Neural cell (in vitro differentiated cells): ENCODE measurements around the gene RITA1. TPM values are rescaled to one million over a fixed set of nuclear protein-coding genes. Genes with fewer than 3 reads are reported as not detected.

ENCODE experiments used
- H2AFZ ChIP-seq: fragments of 200-600, 300-800 bp; sonication (generic), shearing (Covaris generic); 2 replicates; pipeline ENCODE4 v1.6.0; 2014; ENCODE audit warnings: low read depth, mild to moderate bottlenecking, antibody characterized with exemption, low read length, moderate library complexity
- H3F3A ChIP-seq: fragments of 200-600 bp; shearing (Covaris generic); 2 replicates; pipeline ENCODE4 v1.6.1; 2016; ENCODE audit warnings: mild to moderate bottlenecking, moderate library complexity, mixed read lengths, antibody characterized with exemption, low read length; ENCODE audit not compliant: insufficient read depth, poor library complexity, severe bottlenecking
- H3K27ac ChIP-seq: fragments of 200-600, 300-800 bp; sonication (generic), shearing (Covaris generic); 2 replicates; pipeline ENCODE4 v1.5.1; 2014; ENCODE audit warnings: mild to moderate bottlenecking, low read length, moderate library complexity
- H3K27me3 ChIP-seq: fragments of 300-800, 200-600 bp; sonication (generic), shearing (Covaris generic); 2 replicates; pipeline ENCODE4 v1.6.0; 2014; ENCODE audit warnings: mild to moderate bottlenecking, low read depth, low read length, moderate library complexity; ENCODE audit not compliant: insufficient read depth
- H3K36me3 ChIP-seq: fragments of 300-800, 200-600 bp; sonication (generic), shearing (Covaris generic); 2 replicates; pipeline ENCODE4 v1.5.1; 2014; ENCODE audit warnings: mild to moderate bottlenecking, antibody characterized with exemption, low read length, moderate library complexity; ENCODE audit not compliant: insufficient read depth
- H3K4me2 ChIP-seq: fragments of 300-800, 200-600 bp; sonication (generic), shearing (Covaris generic); 2 replicates; pipeline ENCODE4 v1.6.0; 2014; ENCODE audit warnings: mild to moderate bottlenecking, low read length
- H3K4me3 ChIP-seq: fragments of 300-800, 200-600 bp; sonication (generic), shearing (Covaris generic); 2 replicates; pipeline ENCODE4 v1.5.1; 2014; ENCODE audit warnings: mild to moderate bottlenecking, low read length, moderate library complexity
- H3K79me2 ChIP-seq: fragments of 200-600 bp; shearing (Covaris generic); replicated peaks from 2 replicates; pipeline ENCODE4 v1.6.0; 2014; ENCODE audit warnings: mild to moderate bottlenecking, low read length, moderate library complexity; ENCODE audit not compliant: insufficient read depth
- H3K9ac ChIP-seq: fragments of 300-800, 200-600 bp; sonication (generic), shearing (Covaris generic); 2 replicates; pipeline ENCODE4 v1.6.1; 2016; ENCODE audit warnings: mild to moderate bottlenecking, low read length, mixed read lengths
- H3K9me2 ChIP-seq: fragments of 200-600 bp; shearing (Covaris generic); 2 replicates; pipeline ENCODE4 v1.6.1; 2016; ENCODE audit warnings: mild to moderate bottlenecking, low read length, mixed read lengths; ENCODE audit not compliant: insufficient read depth
- H3K9me3 ChIP-seq: fragments of 200-600, 300-800 bp; sonication (generic), shearing (Covaris generic); 2 replicates; pipeline ENCODE4 v1.6.1; 2016; ENCODE audit warnings: mild to moderate bottlenecking, mixed run types, low read length, moderate library complexity, mixed read lengths
- H4K20me1 ChIP-seq: fragments of 200-600 bp; shearing (Covaris generic); 2 replicates; pipeline ENCODE4 v1.6.1; 2016; ENCODE audit warnings: mild to moderate bottlenecking, mixed run types; ENCODE audit not compliant: insufficient read depth
- EP300 ChIP-seq: fragments of 450-650 bp; conservative IDR thresholded peaks from 2 replicates; pipeline ENCODE4 v1.6.1; 2014; ENCODE audit warnings: antibody characterized with exemption, mild to moderate bottlenecking, moderate library complexity; ENCODE audit not compliant: poor library complexity, severe bottlenecking
- EZH2 ChIP-seq: fragments of 200-600, 300-800 bp; shearing (Covaris generic), sonication (generic); IDR thresholded peaks from 2 replicates; pipeline ENCODE4 v1.6.1; 2014; ENCODE audit warnings: antibody characterized with exemption, low read length, borderline replicate concordance, mild to moderate bottlenecking; ENCODE audit not compliant: insufficient read depth, poor library complexity, severe bottlenecking
- MXI1 ChIP-seq: fragments of 450-650 bp; conservative IDR thresholded peaks from 2 replicates; pipeline ENCODE4 v1.6.1; 2014; ENCODE audit warnings: antibody characterized with exemption, mild to moderate bottlenecking; ENCODE audit not compliant: poor library complexity, severe bottlenecking
- POLR2AphosphoS5 ChIP-seq: IDR thresholded peaks from 2 replicates; pipeline ENCODE4 v1.6.1; 2012
- RAD21 ChIP-seq: fragments of 450-650 bp; conservative IDR thresholded peaks from 2 replicates; pipeline ENCODE4 v1.6.1; 2014; ENCODE audit warnings: antibody characterized with exemption, mild to moderate bottlenecking, moderate library complexity
- SMC3 ChIP-seq: fragments of 450-650 bp; conservative IDR thresholded peaks from 2 replicates; pipeline ENCODE4 v1.6.1; 2014; ENCODE audit warnings: antibody characterized with exemption, mild to moderate bottlenecking, moderate library complexity; ENCODE audit not compliant: poor library complexity
- TAF1 ChIP-seq: IDR thresholded peaks from 2 replicates; pipeline ENCODE4 v1.6.1; 2012; ENCODE audit warnings: low read depth
- polyA plus RNA-seq: library from polyadenylated mRNA; depleted of rRNA; stranded (reverse); fragments of >200 nt; gene quantifications from 2 replicates; pipeline ENCODE4 v1.2.3, GENCODE V29; 2014
- TF ChIP-seq, protein P1 (sequence below): fragments of 450-650 bp; IDR thresholded peaks from 2 replicates; pipeline ENCODE4 v1.5.1; 2014; ENCODE audit warnings: antibody characterized with exemption, mild to moderate bottlenecking, moderate library complexity; ENCODE audit not compliant: poor library complexity, severe bottlenecking
- TF ChIP-seq, protein P2 (sequence below): IDR thresholded peaks from 2 replicates; pipeline ENCODE4 v1.6.1; 2012; ENCODE audit warnings: borderline replicate concordance

Gene RITA1
- polyA plus RNA-seq, 1 donor from 2014 or later: 23.3 TPM

DNA sequence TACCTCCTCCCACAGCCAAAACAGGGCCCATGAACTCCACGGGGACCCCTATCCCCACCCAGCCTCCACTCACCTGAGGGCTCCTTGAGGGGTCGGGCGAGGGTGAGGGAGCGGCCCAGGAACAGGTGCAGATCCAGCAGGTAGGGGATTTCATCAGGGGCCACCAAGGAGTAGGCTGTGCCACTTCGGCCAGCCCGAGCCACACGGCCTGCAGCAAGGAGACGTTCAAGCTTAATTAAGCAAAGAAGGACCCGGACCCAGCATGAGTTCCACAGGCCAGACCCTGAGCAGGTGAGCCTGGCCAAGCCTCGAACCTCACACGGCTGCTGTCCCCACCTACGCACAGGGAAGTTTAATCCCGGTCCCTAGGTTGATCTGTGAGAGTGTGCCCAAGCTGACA, 15.8 kb upstream of the RITA1 start:
- Histone ChIP-seq H4K20me1 (no peaks in the 10 kb centered on the region), H3K36me3 (peaks cover 3% of the 10 kb centered on the region)

DNA sequence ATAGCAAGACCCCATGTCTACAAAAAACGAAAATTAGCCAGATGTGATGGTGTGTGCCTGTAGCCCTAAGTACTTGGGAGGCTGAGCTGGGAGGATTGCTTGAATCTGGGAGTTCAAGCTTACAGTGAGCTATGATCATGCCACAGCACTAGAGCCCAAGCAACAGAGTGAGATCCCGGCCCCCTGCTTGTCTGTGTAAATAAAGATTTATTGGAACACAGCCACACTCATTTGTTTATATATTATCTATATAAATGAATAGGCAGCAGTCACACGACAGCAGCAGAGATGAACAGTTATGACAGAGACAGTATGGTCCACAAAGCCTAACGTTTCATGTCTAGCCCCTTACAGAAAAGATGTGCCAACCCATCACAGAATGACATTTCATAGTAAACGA, 15.1 kb upstream of the RITA1 start:
- H3K36me3 ChIP-seq: peaks cover 3% of the 10 kb centered on the region
- no peak overlapping the region for H3K9ac ChIP-seq
- no peak overlapping the region for H3K4me3 ChIP-seq
- H2AFZ ChIP-seq: no peak overlapping the region
- no peaks in the 10 kb centered on the region for H3K79me2 ChIP-seq
- no peaks in the 10 kb centered on the region for H3K27me3 ChIP-seq
- H4K20me1 ChIP-seq: no peaks in the 10 kb centered on the region
- H3K4me2 ChIP-seq: no peak overlapping the region
- H3K9me3 ChIP-seq: no peaks in the 10 kb centered on the region
- H3K27ac ChIP-seq: no peak overlapping the region
- H3F3A ChIP-seq: no peaks in the 10 kb centered on the region
- TF ChIP-seq, protein P1, sequence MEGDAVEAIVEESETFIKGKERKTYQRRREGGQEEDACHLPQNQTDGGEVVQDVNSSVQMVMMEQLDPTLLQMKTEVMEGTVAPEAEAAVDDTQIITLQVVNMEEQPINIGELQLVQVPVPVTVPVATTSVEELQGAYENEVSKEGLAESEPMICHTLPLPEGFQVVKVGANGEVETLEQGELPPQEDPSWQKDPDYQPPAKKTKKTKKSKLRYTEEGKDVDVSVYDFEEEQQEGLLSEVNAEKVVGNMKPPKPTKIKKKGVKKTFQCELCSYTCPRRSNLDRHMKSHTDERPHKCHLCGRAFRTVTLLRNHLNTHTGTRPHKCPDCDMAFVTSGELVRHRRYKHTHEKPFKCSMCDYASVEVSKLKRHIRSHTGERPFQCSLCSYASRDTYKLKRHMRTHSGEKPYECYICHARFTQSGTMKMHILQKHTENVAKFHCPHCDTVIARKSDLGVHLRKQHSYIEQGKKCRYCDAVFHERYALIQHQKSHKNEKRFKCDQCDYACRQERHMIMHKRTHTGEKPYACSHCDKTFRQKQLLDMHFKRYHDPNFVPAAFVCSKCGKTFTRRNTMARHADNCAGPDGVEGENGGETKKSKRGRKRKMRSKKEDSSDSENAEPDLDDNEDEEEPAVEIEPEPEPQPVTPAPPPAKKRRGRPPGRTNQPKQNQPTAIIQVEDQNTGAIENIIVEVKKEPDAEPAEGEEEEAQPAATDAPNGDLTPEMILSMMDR: no peak
- TF ChIP-seq TAF1: no peak
- H3K9me2 ChIP-seq: no peaks in the 10 kb centered on the region

More for the DNA sequence above, 15.8 kb upstream of the RITA1 start:
- Histone ChIP-seq H3K9ac (no peak overlapping the region), H3K9me2 (no peaks in the 10 kb centered on the region), H3K4me3 (no peak overlapping the region), H3K27ac (no peak overlapping the region), H3F3A (no peaks in the 10 kb centered on the region), H3K27me3 (no peaks in the 10 kb centered on the region), H3K9me3 (no peaks in the 10 kb centered on the region), H2AFZ (no peak overlapping the region), H3K4me2 (no peak overlapping the region), H3K79me2 (no peaks in the 10 kb centered on the region)
- TF ChIP-seq, protein P2, sequence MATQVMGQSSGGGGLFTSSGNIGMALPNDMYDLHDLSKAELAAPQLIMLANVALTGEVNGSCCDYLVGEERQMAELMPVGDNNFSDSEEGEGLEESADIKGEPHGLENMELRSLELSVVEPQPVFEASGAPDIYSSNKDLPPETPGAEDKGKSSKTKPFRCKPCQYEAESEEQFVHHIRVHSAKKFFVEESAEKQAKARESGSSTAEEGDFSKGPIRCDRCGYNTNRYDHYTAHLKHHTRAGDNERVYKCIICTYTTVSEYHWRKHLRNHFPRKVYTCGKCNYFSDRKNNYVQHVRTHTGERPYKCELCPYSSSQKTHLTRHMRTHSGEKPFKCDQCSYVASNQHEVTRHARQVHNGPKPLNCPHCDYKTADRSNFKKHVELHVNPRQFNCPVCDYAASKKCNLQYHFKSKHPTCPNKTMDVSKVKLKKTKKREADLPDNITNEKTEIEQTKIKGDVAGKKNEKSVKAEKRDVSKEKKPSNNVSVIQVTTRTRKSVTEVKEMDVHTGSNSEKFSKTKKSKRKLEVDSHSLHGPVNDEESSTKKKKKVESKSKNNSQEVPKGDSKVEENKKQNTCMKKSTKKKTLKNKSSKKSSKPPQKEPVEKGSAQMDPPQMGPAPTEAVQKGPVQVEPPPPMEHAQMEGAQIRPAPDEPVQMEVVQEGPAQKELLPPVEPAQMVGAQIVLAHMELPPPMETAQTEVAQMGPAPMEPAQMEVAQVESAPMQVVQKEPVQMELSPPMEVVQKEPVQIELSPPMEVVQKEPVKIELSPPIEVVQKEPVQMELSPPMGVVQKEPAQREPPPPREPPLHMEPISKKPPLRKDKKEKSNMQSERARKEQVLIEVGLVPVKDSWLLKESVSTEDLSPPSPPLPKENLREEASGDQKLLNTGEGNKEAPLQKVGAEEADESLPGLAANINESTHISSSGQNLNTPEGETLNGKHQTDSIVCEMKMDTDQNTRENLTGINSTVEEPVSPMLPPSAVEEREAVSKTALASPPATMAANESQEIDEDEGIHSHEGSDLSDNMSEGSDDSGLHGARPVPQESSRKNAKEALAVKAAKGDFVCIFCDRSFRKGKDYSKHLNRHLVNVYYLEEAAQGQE: no peak
- TF ChIP-seq RAD21: no peak
- TF ChIP-seq, protein P1: no peak
- TF ChIP-seq TAF1: no peak
- no peak for TF ChIP-seq POLR2AphosphoS5
- TF ChIP-seq MXI1: no peak
- no peak for TF ChIP-seq SMC3
- TF ChIP-seq EZH2: no peak
- TF ChIP-seq EP300: no peak
